ENCODE results near the gene C19orf53.

C19orf53 gene

GRCh38 chr19:13796301-13797057, 22.2 kb downstream of the C19orf53 start:
- DNase-seq (ENCODE audit: low spot score): peak; percentile 60

DNA sequence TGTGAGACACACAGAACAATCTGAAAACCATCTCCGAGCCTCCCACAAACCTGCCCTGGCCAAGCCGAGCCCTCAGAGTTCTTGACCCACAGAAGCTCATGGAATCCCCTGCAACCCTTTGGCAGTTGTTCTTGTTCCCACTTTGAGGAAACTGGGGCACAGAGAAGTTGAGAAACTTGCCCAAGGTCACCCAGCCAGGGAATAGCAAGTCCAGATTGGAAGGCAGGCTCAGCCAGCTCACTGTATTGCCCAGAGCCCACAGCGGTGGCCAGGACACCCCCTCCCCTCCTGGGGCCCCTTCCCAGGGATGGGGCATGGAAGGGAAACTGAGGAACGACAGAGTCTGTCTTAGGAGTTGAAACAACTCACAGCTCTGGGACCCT, 22.8 kb downstream of the C19orf53 start:
- DNase-seq (ENCODE audit: low spot score): no peak

- DNase-seq (ENCODE audit: low spot score): no peak
Measured at GRCh38 chr19:13797870-13798269, 23.6 kb downstream of the C19orf53 start.

DNA sequence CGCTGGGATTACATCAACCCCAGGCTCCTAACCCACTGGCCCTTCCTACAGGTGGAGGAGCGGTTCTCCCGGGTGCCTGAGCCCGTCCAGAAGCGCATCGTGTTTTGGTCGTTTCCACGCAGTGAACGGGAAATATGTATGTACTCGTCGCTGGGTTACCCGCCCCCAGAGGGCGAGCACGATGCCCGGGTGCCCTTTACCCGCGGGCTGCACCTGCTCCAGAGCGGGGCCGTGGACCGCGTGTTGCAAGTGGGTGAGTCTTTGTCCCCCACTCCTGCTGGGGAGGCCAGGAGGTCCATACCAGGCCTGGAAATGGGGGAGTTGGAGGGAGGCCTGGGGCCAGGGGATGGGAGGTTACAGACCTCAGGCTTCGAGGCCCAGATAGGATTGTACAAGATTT, 25.4 kb downstream of the C19orf53 start:
- DNase-seq (ENCODE audit: low spot score): no peak

- DNase-seq (ENCODE audit: low spot score): no peak
Measured at GRCh38 chr19:13803038-13803437, 28.8 kb downstream of the C19orf53 start.

- peak; percentile 69 for DNase-seq (ENCODE audit: low spot score)
Measured at GRCh38 chr19:13804830-13805683, 30.8 kb downstream of the C19orf53 start.

DNA sequence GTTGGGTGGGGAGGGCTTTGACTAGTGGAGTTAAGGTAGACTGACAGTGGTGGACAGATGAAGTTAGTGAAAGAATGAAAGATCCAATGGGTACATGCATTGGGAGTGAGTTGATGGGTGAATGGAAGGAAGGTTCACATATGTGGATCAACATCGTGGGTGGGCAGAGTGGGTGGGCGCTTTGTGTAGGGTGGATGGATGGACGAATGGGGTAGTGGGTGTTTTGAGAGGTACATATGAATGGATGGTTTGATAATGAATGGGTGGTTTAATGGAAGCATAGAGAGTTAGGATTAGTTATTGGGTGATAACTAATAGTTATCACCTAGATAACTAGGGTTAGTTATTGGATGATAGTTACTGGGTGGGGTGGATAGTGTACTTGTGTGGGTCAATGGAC, 32.5 kb downstream of the C19orf53 start:
- no peak for DNase-seq (ENCODE audit: low spot score)

DNA sequence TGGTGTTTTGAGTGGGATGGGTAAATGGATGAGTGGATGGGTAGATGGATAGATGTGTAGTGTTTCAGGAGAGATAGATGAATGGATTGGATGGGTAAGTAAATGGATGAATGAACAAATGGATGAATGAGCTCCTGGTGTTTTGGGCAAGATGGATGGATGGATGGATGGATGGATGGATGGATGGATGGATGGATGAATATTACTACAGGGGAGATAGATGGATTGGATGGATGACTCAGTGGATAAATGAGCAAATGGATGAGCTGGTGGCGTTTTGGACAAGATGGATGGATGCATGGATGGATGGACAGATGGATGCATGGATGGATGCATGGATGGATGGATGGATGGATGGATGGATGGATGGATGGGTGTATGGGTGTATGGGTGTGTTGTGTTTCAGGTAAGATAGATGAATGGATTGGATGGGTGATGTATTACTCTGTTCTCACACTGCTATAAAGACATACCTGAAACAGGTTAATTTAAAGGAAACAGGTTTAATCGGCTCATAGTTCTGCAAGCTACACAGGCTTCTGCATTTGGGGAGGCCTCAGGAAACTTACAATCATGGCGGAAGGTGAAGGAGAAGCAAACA, 33.3 kb downstream of the C19orf53 start:
- no peak for DNase-seq (ENCODE audit: low spot score)

- DNase-seq (ENCODE audit: low spot score): no peak
Measured at GRCh38 chr19:13808856-13809255, 34.6 kb downstream of the C19orf53 start.

DNA sequence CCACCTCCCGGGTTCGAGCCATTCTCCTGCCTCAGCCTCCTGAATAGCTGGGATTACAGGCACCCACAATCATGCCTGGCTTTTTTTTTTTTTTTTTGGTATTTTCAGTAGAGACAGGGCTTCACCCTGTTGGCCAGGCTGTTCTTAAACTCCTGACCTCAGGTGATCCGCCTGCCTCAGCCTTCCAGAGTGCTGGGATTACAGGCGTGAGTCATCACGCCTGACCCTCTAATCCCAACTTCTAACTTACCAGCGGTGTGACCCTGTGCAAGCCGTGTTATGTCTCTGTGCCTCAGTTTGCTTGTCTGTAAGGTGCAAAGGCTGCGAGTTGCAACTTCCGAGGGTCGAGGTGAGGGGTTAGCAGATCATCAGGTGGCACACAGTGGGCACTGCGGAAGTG, 38.3 kb downstream of the C19orf53 start:
- no peak for DNase-seq (ENCODE audit: low spot score)

DNA sequence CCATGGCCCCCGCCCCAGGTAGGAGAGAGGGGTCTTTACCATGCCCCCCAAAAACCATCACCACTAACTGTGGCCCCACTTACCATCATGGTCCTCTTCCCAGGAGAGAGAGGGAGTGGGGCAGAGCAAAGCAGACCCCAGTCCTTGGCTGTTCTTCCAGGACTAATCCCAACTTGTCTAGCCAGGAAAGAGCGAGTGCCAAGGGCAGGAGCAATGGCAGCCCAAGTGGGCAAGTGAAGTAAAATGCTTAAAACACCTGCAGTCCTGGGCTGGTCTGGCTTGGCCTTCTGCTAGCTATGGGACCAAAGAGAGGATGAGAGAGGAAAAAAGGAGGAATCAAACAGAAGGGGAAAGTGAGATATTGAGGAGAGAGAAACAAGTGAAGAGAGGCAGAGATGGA, 38.9 kb downstream of the C19orf53 start:
- no peak for DNase-seq (ENCODE audit: low spot score)

GRCh38 chr19:13814550-13814949, 40.3 kb downstream of the C19orf53 start:
- DNase-seq (ENCODE audit: low spot score): no peak

- peak; percentile 85 for DNase-seq (ENCODE audit: low spot score)
Measured at GRCh38 chr19:13817018-13817614, 42.9 kb downstream of the C19orf53 start.

- DNase-seq (ENCODE audit: low spot score): peak; percentile 90
Measured at GRCh38 chr19:13817615-13818371, 43.5 kb downstream of the C19orf53 start.

- DNase-seq (ENCODE audit: low spot score): no peak
Measured at GRCh38 chr19:13819238-13819637, 45.0 kb downstream of the C19orf53 start.

DNA sequence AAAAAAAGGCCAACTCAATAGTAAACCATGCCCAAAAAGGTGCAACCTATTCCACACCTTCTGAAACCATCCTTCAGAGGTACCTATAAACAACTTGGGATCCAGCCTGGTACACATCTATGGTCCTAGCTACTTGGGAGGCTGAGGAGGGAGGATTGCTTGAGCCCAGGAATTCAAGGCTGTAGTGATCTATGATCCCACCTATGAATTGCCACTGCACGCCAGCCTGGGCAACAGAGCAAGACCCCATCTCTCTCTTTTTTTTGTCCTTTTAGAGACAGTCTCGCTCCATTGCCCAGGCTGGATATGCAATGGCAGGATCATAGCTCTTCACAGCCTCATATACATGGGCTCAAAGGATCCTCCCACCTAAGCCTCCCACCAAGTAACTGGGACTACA, 47.0 kb downstream of the C19orf53 start:
- no peak for DNase-seq (ENCODE audit: low spot score)

DNA sequence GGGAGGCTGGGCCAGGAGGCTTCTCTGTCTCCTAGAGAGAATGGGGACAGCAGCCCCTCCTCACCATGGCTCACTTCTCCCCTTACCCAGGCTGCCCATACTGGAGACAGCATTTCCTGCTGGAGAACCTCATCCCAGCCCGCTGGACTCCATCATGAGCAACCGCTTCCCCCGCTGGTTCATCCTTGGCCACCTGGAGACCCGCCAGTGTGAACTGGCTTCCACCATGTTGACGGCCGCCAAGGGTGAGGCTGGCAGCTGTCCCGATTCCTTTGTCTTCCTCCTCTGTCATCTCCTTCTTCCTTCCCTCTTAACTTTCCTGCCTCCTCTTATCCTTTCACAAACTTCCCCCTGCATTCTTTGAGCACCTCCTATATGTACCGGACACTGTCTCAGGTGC, 49.0 kb downstream of the C19orf53 start:
- no peak for DNase-seq (ENCODE audit: low spot score)

GRCh38 chr19:13823901-13824300, 49.6 kb downstream of the C19orf53 start:
- no peak for DNase-seq (ENCODE audit: low spot score)

DNA sequence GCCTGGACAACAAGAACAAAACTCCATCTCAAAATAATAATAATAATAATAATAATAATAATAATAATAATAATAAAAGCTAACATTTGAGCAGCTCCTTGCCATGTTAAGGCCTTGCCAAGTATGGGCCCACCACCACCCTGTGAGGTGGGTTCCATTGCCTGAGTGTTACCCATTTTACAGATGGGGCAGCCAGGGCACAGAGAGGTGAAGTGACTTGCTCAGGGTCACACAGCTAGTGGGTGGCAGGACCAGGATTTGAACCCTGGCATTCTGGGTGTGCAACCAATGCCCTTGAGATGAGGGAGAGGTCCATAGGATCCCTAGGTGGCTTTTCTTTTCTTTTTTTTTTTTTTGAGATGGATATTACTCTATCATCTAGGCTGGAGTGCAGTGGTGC, 50.4 kb downstream of the C19orf53 start:
- DNase-seq (ENCODE audit: low spot score): no peak

- DNase-seq (ENCODE audit: low spot score): peak; percentile 82
Measured at GRCh38 chr19:13825489-13826441, 51.5 kb downstream of the C19orf53 start.

Data from ecto neural progenitor cell (in vitro differentiated cells).